GM23248 (cell line): ENCODE results near the gene CDY2A. TPM values are rescaled to one million over a fixed set of nuclear protein-coding genes. Genes with fewer than 3 reads are reported as not detected.

ENCODE experiments used
- polyA plus RNA-seq: library from polyadenylated mRNA; unstranded; fragments of >200 nt; fragmentation: Nextera tagmentation; extraction: Ambion mirVana; gene quantifications from 2 replicates; pipeline ENCODE4 v1.2.1, GENCODE V29; 2016
- total RNA-seq: library from RNA; depleted of rRNA; stranded (reverse); fragments of >200 nt; shearing (Covaris generic); gene quantifications from 2 replicates; pipeline ENCODE4 v1.2.3, GENCODE V29; 2014; rRNA removed

Gene CDY2A
- total and polyA plus RNA-seq, 2 experiments from 2014 or later = not detected

Other genes with a start within 250 kb of the CDY2A start
- not detected in 2 replicates for gene CDY2B, start 145.6 kb upstream of the CDY2A start, total RNA-seq
- not detected in 2 replicates for gene CDY2B, start 145.6 kb upstream of the CDY2A start, polyA plus RNA-seq